ENCODE data around the gene DCLK2. TPM values are rescaled to one million over a fixed set of nuclear protein-coding genes. Genes with fewer than 3 reads are reported as not detected.

DCLK2 gene
- total RNA-seq, 6 donors from 2014 or later, result 2.1 to 16.8 (median 3.3) TPM

GRCh38 chr4:150217192-150217591 is 138.9 kb downstream of the DCLK2 start:
- Histone ChIP-seq H3K4me3 (no peak overlapping the region), H3K4me1 (peaks cover 0 to 3% (median 0%) of the 10 kb centered on the region in 4 donors), H3K27me3 (no peaks in the 10 kb centered on the region), H3K9me3 (no peaks in the 10 kb centered on the region), H3K27ac (no peak overlapping the region), H3K36me3 (no peaks in the 10 kb centered on the region)
- DNase-seq, result no peak
- WGBS, 2 donors, result 42 to 43% methylated on average over 3 of the region's 3 CpGs
- ATAC-seq (ENCODE audit: low FRiP score in 2 of 2), result peak in 1 of 2 donors; percentile 32
- TF ChIP-seq POLR2AphosphoS5 (IDR thresholded peaks at IDR 0.05) (no peak), EP300 (IDR thresholded peaks at IDR 0.05) (no peak), POLR2A (IDR thresholded peaks at IDR 0.05) (no peak), CTCF (IDR thresholded peaks at IDR 0.05) (no peak)

- Histone ChIP-seq H3K36me3 (no peaks in the 10 kb centered on the region), H3K27me3 (no peaks in the 10 kb centered on the region), H3K4me1 (peaks cover 0 to 3% (median 0%) of the 10 kb centered on the region in 4 donors), H3K27ac (no peak overlapping the region), H3K9me3 (no peaks in the 10 kb centered on the region), H3K4me3 (no peak overlapping the region)
- DNase-seq, result no peak
- no peak for ATAC-seq (ENCODE audit: low FRiP score in 2 of 2)
- 48 to 57% methylated on average over 8 of the region's 8 CpGs for WGBS, 2 donors
- TF ChIP-seq POLR2AphosphoS5 (IDR thresholded peaks at IDR 0.05) (no peak), CTCF (IDR thresholded peaks at IDR 0.05) (no peak)
Measured at GRCh38 chr4:150217808-150218207, 139.6 kb downstream of the DCLK2 start.

DNA sequence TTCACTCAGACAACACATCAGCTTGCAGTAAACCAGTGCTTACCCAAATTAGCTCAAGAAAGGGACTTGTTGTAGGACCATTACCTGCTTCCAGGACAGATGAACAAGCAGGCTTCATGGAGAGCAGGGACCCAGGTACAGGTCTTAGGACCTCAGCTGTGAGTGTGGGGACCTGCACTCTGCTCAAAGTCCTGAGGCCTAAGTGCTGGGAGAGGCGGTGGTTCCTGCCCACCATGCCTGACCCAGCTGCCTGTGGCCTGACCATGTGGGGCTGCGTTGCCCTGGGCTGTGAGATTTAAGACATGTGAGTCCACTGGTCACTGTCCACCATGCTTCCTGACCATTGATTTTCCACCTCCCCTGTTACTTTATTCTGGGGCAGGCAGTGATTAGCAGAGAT is 140.2 kb downstream of the DCLK2 start:
- no peaks in the 10 kb centered on the region for H3K9me3 ChIP-seq
- H3K36me3 ChIP-seq, result no peaks in the 10 kb centered on the region
- H3K4me1 ChIP-seq, result peaks cover 0 to 3% (median 0%) of the 10 kb centered on the region in 4 donors
- TF ChIP-seq POLR2AphosphoS5 (IDR thresholded peaks at IDR 0.05), result no peak
- TF ChIP-seq POLR2A (IDR thresholded peaks at IDR 0.05), result no peak
- ATAC-seq (ENCODE audit: low FRiP score in 2 of 2) (no peak), DNase-seq (peak in 1 of 2 donors; percentile 26)
- H3K27ac ChIP-seq, result no peak overlapping the region
- H3K27me3 ChIP-seq, result no peaks in the 10 kb centered on the region
- 90 to 95% methylated on average over 2 of the region's 2 CpGs for WGBS, 2 donors
- H3K4me3 ChIP-seq, result no peak overlapping the region

DNA sequence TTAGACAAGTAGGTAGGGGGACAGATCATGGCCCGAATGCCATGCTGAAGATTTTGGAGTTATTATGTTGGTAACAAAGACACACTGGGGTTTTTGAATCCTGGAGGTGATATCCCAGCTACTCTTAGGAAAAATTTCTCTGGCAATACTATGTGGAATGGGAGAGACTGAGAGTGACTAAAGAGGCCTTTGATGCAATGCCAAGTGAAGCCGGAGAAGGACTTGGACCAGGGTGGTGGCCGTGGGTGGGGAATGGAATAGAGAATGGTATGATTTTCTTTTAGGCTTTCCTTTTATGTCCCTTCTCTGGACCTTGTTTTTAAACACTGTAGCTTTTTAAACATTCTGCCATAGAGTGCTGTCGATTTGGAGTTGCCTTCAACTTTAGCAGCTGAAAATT is 141.6 kb downstream of the DCLK2 start:
- WGBS, 2 donors, result 75 to 78% methylated on average over 4 of the region's 4 CpGs
- Histone ChIP-seq H3K9me3 (no peaks in the 10 kb centered on the region), H3K4me1 (peaks cover 0 to 3% (median 0%) of the 10 kb centered on the region in 4 donors), H3K4me3 (no peak overlapping the region), H3K27me3 (no peaks in the 10 kb centered on the region), H3K36me3 (no peaks in the 10 kb centered on the region), H3K27ac (no peak overlapping the region)
- DNase-seq, result no peak
- TF ChIP-seq EP300 (IDR thresholded peaks at IDR 0.05), result no peak
- TF ChIP-seq CTCF (IDR thresholded peaks at IDR 0.05), result no peak
- no peak for TF ChIP-seq POLR2A (IDR thresholded peaks at IDR 0.05)
- no peak for TF ChIP-seq POLR2AphosphoS5 (IDR thresholded peaks at IDR 0.05)
- ATAC-seq (ENCODE audit: low FRiP score in 2 of 2), result no peak

DNA sequence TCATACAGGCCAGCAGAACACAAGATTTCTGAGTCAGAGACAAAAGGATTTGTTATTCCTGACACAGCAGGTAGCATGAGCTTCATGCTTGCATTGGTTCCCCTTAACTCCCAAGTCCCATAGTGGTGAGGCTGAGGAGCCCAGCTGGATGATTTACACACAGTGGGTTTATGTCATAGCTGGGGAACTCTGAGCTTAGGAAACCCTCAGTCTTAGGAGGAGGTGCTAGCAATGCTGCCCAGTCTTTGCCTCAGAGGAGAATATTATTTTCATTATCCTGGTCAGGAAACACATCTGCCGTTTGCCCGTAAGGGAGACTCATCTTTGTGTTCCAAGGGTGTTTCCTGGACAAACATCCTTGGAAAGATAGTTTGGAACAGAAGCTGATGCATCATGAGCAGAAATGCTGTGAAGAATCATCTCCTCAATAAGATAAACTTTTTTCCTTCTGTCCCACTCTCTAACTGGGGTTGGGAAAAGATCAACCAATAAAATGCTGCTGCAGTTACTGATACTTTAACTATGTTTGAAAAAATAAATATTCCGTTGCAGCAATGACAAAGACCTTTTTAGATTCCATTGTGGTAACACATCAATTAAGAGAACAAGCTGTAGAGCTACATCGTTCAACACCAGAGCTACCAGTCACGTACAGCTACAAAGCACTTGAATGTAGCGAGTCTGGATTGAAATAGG is 146.8 kb downstream of the DCLK2 start:
- ATAC-seq (ENCODE audit: low FRiP score in 2 of 2), result peak in 1 of 2 donors; percentile 68
- Histone ChIP-seq H3K4me3 (no peak overlapping the region), H3K27me3 (no peaks in the 10 kb centered on the region), H3K36me3 (no peaks in the 10 kb centered on the region), H3K9me3 (no peaks in the 10 kb centered on the region), H3K27ac (no peak overlapping the region), H3K4me1 (no peaks in the 10 kb centered on the region)
- WGBS, 2 donors, result 83 to 85% methylated on average over 6 of the region's 6 CpGs
- no peak for DNase-seq
- TF ChIP-seq CTCF (IDR thresholded peaks at IDR 0.05) (no peak), POLR2A (IDR thresholded peaks at IDR 0.05) (no peak), EP300 (IDR thresholded peaks at IDR 0.05) (no peak), POLR2AphosphoS5 (IDR thresholded peaks at IDR 0.05) (no peak)

Data from upper lobe of left lung (tissue), 6 donors.